NCI-H510A treated with DMSO at 0.1 percent for 48 hours (cell line): ENCODE data around the gene TM4SF20.

Experiments
- DNase-seq: peaks from one replicate; lab custom pipeline; 2025; lab: John Stamatoyannopoulos, UW

TM4SF20 gene

DNA sequence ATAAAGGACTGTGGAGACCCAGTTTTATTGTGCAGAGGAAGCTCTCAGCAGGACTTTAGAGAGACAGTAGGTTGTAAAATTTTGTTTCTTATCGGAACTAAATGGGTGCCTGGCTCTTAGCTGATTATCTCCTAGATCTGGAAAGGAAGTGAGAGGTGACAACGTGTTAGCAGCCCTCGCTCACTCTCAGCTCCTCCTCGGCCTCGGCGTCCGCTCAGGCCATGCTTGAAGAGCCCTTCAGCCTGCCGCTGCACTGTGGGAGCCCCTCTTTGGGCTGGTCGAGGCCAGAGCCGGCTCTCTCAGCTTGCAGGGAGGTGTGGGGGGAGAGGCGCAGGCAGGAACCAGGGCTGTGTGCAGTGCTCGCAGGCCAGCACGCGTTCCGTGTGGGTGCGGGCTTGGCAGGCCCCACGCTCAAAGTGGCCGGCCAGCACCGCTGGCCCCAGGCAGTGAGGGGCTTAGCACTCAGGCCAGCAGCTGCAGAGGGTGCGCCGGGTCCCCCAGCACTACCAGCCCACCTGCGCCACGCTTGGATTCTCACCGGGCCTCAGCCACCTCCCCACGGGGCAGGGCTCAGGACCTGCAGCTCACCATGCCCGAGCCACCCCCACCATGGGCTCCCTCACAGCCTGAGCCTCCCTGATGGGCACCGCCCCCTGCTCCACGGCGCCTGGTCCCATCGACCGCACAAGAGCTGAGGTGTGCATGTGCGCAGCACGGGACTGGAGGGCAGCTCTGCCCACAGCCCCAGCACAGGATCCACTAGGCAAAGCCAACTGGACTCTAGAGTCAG is 58.6 kb downstream of the TM4SF20 start:
- DNase-seq, result no peak

DNA sequence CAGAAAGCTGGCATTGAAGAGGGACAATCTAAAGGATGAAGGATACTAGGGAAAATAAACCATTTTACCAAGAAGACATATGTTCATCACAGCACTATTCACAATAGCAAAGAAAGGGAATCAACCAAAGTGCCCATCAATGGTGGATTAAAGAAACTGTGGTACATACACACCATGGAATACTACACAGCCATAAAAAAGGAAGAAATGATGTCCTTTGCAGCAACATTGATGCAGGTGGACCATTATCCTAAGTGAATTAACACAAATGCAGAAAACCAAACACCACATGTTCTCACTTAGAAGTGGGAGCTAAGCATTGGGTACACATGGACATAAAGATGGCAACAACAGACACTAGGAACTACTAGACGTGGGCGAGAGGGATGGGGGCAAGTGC is 61.3 kb downstream of the TM4SF20 start:
- DNase-seq, result no peak

DNA sequence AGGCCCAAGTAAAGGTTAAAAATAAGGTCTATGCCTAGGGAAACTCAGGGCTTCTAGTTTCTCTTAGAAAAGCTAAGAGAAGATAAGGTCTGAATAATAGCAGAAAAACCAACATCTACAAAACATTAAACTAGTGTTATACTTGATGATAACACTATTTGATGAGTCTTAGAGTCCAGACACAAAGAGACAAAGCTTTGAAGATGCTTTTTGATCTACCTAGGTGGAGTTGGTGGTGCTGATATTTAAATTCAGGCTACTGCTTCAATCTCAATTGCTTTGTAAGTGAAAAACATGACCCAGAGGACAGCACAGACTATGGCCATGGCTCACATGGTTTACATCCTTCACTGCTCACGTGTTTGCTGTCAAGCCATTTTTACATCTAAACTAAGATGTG is 65.8 kb downstream of the TM4SF20 start:
- no peak for DNase-seq

DNA sequence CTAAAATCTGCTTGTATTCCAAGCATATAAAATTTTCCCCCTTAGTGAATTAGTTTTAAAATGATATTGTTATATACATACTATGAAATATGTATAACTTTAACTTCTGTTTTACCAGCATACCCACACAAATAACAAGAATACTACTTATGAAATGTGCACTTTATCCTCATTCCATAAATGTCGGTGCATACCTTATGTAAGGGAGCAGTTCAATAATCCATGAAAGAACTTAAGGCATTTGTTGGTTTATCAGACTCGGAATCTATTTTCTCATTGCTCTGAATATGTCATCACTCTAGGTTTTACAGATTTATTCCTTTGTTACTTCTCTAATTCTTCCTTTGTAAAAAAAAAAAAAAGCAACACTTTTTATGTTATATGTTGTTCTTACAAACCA is 66.5 kb downstream of the TM4SF20 start:
- DNase-seq, result no peak
